HG03460 (cell line): Measurements from ENCODE around the gene MYH10.
"Not testable (repeated sequence)": the region's sequence is repeated elsewhere in the genome, so short reads cannot be mapped to it uniquely, and the experiment has no call there.

Source experiments
- ATAC-seq: cut with Tn5 transposase; IDR thresholded peaks from one replicate; pipeline ENCODE4 v1.9.1; 2021; ENCODE audit not compliant: unreplicated experiment

MYH10 gene

DNA sequence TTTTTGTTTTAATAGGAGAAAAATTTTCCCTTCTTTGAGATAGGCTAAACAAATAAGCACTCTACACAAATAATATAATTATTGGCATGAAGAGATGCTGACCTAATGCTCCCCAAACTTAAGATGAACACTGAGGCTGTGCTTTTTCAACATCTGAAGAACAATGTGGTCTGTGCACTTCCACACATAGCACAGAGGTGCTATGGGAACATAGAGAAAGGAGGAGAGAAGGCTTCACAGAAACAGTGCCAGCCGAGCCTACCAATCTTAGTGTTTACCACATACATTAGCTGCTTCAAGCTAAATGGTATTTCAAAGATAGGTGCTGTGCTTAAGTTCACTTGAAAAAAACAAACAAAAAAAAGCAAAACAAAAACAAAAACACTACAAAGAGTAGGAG lies 72.4 kb downstream of the MYH10 start:
- no peak for ATAC-seq

DNA sequence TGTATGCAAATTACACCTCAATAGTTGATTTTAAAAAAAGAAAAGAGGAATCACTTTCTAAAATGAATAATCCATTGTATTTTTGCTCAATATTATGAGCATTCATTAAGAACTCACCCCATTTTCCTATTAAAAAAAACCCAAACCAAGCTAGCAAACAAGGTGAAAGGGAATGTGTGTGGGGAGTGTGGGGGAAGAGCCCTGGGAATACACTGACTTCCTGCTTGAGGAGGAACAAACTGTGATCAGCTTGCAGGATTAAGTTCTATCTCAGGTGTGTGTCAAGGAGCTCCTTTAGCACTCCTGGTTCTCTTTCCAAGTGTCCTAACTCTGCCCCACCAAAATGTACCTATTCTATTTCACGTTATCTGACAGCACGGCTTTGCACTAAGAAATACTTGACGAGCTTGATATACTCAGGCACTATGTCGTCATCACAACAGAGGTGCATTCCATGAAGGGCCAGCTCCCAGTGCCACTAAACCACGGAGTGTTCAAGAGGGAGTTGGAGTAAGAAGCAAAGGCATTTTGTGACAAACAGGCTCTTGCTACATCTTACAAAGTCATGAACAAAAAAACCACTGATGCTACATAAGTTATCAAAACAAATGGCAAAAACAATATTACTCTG lies 73.2 kb downstream of the MYH10 start:
- ATAC-seq: no peak

DNA sequence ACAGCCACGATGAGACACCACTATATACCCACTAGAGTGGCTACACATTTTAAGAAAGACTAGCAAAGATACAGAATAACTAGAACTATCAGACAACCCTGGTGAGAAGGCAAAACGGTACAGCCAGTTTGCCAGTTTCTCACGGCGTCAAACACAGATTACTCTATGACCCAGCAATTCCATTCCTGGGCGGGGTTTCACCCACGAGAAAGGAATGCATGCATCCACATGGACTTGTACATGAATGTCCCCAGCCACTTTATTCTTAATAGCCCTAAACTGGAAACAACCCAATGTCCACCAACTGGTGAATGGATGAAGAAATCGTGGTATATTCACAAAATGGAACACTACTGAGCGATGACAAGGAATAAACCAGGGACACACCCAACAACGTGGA lies 74.5 kb downstream of the MYH10 start:
- no peak for ATAC-seq

DNA sequence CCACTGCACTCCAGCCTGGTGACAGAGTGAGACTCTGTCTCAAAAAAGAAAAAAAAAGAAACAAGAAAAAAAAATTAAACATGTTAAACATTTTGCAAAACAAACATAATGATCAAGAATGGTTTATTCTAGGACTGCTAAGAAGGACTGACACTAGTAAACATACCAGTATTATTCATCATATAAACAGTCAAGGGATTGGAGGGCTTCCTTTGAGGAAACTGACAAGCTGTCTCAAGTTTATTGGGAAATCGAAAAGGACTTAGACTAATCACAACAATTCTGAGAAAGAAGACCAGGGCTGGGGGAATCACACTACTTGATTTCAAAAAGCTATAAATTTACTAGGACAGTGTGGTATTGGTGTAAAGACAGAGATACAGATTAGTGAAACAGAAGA lies 75.5 kb downstream of the MYH10 start:
- no peak for ATAC-seq

DNA sequence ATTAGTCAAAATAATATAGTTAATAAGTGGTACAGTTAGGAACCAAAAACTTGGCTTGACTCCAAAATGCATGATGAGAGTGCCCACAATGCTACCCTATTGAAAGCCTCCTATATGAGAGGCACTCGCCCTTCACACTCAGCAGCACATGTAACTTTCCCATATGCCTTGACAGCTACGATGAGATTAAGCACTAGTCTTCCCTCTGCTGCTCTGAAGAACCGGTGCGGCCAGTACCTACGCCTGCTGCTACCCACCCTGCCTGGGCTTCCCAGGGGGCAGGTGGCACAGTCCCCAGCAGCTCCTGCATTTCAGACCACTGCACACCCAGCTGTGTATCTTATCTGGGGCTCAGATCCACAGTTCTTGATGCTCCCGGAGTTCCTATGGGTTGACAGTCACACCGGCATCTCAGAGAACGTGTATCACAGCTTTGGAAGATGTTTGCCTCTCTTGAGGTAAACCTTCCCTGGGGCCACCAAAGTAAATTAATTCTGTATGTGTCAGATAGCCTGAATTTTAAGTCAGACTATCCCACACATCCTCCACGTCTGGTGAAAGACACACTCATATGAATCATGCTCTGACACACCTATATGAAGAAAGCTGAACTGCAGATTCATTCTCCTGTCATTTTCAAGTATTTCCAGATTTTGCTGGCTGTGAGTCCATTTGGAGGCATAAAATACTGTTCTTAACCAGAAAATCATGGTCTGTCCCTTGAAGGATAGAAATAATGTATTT lies 77.8 kb downstream of the MYH10 start:
- ATAC-seq: no peak

DNA sequence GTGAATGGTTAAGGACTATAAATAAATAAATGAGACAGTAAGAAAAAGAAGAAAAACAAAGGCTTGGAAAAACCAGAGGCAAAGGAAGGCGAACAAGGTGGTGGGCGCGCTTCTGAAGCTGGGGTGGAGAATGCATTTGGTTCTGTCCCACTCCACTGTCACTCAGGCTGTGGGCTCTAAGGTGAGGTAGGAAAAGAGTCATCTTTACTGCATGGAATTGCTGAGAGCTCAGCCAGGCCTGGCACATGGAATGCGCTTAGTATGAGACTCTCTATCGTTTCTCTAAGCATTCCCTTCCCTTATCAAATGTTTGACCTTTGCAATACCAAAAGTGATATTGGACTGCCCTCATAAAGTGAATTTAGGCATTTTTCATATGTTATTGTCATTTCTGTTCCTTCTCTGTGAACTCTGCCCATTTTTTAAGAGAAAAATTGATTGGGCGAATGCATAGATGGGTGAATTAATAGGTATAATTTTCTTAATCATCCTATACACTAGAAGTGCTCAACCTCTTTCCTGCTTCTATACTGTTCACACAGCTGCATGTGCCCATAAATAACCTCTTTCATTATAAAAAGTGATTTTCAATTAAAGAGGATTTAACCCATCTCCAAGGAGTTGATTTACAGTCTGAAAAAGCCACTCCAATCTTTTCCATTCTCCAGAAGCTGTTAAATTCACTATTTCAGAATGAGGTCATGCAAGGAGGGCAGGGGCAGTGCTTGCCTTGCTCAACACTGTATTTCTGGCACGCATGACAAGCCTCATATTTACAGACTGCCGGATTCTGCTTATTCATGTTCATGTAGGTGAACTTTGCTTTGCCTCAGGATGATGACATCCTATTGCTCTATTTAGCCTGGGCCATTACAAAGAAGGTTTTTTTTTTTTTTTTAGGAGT lies 87.7 kb downstream of the MYH10 start:
- ATAC-seq: no peak

DNA sequence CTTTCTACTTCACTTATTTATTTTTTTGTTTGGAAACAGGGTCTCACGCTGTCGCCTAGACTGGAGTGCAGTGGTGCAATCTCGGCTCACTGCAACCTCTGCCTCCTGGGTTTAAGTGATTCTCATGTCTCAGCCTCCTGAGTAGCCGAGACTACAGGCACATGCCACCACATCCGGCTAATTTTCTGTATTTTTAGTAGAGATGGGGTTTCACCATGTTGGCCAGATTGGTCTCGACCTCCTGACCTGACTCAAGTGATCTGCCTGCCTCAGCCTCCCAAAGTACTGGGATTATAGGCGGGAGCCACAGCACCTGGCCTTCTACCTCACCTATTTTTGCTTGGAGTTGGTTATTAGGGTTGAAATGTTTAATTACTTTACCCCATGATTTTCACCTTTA lies 90.5 kb downstream of the MYH10 start:
- not testable (repeated sequence) for ATAC-seq

DNA sequence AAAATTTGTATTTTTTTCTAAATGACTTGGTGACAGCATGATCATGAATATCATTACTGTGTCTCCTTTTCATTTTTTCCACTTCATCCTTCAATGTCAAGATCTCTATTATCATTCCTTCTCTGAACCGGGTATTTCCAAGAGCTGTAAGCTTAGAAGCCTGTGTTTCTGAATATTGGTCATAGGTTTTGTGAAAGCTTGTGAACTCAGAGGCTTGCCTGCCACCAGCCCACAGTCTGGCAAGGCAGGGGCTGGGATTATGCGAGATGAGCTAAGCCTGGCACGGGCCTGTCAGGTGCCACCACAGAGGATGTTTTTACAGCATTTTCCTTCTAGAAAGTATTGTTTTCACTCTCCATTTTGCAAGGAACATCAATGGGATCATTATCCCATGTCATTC lies 92.8 kb downstream of the MYH10 start:
- no peak for ATAC-seq

DNA sequence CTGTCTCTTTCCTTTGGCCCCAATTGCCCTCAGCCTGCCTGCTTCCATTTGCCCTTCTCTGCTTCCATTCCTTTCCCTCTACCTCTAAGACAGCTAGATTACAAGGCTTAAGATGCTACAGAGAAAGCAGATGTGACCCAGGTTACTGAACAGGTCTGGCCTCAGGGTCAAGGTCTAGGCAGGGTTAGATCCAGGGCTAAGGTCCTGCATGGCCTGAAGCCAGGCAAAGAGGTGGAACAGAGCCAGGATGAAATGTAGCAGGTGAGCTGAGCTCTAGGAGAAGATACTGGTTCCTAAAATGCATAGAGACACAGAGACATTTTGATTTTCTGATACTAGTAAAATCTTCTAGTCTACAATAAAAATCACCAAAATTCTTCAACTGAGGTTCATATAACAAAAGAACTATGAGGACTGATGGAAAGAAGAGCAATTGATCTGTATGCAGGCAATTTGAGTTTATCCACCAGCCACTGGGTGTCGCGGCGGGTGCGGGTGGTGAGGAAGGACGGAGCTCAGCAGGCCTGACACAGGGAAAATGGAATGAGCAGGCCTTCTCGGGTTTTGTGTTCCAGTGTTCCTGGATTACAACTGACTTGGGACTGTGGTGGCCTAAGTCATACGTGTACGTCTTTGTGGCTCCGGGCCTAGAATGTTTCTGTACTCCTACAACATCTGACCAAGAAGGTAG lies 95.9 kb downstream of the MYH10 start:
- no peak for ATAC-seq

DNA sequence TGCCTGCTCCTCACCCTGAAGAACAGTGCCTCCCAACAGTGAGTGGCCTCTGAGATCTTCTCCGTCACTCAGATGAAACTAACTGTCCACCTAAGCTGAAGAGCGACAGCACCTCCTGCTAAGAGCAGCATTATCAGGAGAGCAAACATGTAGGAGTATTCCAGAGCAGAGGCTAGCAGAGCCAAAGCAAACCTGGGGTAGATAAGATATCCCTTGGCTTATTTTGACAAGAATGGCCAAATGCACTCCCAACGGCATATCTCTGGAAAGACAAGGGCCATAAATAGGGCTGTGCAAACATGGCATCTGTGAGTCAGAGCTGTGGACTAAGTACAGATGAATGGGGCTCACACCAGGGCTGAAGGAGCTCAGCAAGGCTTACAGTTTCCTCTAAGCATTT lies 98.5 kb downstream of the MYH10 start:
- ATAC-seq: no peak

DNA sequence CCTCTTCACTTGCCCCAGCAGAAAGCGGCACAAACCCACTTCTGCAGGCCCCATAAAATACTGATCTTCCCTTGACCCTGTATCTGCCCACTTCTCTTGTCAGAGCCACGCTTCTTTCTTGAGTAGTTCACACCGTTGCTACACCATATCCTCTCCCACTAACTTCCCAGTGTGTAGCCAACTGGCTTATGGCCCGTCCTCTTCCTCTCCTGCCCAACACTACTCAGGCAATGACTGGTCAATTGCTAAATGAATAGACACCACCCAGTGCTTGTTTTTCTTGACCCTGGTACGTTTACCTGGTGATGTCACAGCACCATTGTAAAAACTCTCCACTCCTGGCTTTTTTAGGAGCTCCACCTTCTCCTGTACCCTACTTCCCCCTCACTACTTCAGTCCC lies 107.9 kb downstream of the MYH10 start:
- ATAC-seq: no peak

DNA sequence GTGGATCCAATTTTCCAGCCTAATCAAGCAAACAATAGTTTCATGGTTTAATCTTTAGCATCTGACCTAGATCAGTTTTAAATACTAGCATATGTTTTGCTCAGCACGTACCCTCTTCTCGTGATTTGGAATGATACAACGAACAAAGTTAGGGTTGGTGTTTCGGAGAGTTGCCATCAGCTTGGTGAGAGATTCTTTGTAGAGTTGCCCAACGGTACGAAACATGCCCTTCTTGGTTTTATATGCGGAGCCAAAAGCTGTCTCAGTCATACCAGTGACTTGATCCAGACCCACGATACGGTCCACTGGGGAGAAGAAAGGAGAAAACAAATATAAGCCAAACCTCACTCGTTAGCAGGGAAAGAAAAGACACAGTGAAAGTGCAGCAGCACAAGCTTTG lies 109.5 kb downstream of the MYH10 start:
- no peak for ATAC-seq

DNA sequence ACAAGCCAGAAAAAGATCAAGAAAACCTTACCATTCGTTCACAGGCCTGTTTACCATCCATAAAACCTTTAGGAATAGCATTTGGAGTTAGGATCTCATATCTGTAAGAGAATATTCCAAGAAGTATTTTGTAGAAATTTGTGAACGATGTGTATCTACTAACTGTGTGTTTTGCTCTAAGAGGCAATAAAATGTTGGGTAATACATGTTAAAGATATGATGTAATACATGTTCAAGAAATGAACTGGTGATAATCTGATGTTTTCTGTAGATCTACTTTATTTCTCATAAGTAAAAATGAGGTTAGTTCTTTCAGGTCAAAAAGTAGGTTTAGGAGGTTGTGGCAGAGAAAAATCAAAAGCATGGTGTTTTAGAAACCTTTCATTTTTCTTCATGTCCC lies 111.7 kb downstream of the MYH10 start:
- no peak for ATAC-seq

DNA sequence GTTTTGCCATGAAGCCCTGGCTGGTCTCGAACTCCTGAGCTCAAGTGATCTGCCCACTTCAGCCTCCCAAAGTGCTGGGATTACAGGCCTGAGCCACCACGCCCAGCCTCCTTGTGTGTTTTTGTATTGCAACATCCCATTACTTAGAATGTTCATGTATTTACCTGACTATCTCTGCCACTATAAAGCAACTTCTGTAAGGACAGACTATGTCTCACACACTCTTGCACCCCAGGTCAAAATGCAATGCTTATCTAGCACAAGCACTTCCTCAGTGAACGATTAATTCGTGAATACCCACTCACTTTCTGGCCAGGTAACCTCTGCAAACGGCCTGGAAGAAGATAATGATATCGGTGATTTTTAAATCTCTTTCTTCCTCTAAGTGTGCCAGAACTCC lies 112.2 kb downstream of the MYH10 start:
- ATAC-seq: no peak

DNA sequence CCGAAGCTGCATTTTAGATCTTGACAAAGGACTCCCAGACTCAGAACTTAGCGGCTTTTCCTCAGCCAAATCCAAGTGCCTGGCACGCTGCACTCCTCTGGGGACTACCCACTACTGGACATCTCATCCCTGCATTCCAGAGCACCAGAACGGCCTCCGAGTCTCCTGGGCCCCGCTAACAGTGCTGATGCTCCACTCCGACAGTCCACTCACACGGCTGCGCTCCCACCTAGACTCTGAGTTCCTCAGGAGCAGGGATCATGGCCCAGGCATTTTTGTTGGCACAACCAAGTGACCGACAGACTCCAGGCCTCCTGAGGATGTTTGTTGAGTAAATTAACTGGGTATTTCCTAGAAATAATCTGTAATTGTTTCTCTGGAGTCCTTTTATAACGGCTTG lies 115.7 kb downstream of the MYH10 start:
- ATAC-seq: no peak

DNA sequence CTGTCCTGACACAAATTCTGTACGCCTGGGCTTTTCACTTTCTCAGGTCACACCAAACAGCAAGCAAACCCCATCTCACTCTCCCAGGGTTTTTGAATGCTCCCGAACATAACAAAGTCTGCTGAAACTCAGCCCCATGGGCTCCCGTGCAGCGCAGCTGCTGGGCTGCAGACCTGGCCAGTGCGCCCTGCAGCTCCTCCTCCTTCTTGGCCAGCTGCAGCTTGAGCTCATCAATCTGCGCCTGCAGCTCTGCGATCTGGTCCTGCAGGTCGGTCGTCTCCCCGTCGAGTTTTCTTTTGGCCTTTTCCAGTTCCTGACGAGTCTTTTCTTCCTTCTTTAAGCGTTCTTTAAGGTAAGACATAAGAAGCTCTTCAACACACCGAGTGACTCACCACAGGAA lies 124.4 kb downstream of the MYH10 start:
- ATAC-seq: no peak

DNA sequence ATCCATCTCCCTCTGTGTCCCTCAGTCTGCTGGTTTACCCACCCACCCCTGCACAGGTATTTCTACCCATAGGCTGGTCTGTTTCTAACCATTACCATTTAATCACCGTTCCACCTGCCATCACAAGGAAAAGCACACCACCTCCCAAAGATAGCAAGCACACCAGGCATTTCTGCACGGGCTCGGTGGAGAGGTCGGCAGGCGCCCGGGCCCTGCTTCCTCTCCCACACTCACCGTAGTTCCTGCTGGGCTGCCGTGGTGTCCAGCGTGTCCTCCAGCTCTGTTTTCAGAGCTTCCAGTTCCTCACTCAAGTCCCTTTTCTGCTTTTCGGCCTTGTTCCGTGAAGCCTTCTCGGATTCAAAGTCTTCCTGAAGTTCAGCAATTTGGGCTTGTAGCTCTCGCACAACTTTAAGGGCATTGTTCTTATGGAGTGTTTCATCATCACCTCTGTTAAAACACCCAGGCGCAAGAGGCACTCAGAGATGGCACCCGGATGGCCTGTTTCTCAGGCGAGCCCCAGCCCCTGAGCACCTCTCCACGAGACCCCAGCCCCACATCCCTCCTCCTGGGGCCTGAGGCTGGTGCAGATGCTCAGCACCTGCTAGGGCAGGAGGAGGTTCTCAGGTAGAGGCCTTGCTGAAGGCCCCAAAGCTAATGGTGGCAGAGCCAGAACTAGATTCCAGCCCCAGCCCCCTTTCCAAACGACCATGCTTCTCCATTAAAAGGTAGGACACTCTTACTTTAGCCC lies 125.9 kb downstream of the MYH10 start:
- ATAC-seq: no peak

DNA sequence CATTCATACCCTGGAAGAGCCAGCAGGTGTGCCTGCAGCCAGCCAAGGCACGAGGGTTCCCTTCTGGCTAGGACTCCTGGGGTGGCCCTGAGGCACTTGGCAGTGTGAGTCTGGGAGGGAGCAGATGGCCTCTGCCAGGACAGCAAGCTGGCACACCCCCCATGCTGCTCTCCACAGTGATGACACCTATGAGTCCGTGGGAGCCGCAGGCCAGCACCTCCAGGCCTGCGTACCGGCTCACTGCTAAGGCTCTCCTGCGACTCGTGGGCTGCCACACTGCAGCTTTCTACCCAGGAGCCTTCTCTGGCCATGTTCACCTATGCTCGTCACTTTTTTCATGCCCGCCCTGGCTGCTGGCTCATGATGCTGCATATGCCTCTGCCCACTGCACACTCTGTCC lies 126.7 kb downstream of the MYH10 start:
- no peak for ATAC-seq

DNA sequence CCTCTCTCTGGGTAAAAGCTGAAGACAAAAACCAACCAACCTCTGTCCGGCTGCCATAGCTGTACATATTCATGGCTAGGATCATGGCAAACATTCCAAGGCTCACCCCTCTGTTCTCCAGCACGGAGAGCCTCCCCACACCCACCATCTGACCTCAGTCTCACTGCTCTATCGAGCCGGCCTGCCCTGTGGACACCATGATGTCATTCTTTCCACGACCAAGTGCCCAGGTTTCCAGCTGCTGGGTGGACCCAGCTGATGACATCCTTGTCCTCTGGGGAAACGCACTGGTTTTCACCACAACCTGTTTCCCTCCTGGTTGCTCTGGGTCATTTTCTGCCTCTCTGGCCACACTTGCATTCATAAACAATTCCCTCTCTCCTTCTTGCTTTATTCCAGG lies 127.2 kb downstream of the MYH10 start:
- no peak for ATAC-seq

DNA sequence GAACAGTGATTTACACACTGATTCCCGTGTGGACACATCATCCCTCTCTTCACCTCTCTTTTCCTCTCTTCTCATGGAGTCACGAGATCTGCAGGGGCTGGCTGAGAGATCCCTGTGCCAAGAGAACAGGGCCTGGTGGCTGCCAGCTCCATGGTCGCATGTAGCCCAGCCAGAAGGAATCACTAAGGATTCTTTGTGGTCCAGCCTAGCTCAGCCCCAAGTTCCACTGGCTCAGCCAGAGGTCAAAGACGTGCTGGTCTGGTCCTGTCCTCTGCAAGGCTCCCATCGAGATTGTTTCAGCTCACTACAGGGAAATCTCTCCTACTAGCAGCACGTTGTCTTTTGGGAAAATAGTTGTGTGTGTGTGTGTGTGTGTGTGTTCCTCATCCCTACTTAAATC lies 128.4 kb downstream of the MYH10 start:
- ATAC-seq: no peak

DNA sequence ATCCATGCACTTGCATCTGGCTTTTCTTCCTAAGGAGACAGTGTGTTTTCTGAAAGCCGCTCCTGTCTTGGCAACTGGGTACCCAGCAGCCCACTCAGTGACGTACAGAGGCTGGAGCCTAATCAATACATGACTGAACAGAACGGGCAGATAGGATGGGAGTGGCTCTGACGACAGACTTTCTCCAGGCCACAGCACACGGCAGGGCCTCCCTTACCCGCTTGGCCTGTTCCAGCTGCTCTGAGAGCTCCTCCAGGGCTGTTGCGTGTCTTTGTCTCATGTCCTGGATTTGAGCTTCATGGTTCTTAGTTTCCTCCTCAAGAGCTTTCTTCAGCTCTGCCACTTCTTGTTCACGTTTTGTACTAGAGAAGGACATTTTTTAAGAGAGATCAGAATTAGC lies 129.9 kb downstream of the MYH10 start:
- no peak for ATAC-seq
